HG02885 (cell line): ENCODE results near the gene TMEM135.

Experiments
- ATAC-seq: cut with Tn5 transposase; IDR thresholded peaks from one replicate; pipeline ENCODE4 v1.9.1; 2021; ENCODE audit warnings: mild to moderate bottlenecking; ENCODE audit not compliant: unreplicated experiment, poor library complexity

TMEM135 gene

DNA sequence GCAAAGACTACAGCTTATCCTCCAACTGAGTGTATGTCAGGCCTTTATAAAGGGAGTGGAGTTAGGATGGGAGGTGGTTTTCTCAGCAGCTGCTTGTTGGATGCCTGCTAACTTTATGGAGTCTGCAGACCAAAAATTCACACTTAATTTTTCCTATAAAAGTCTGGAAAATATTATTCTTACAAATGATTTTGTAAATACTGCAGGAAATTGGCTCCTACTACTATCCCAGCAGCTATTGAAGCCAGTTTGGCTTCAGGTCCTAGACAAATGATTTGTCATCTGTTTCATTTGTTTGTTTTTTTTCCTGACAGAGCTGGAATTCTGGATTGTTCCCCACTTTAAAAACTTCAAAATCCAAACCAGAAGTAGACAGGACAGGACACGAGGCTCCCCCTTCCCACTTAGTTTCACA, 292.5 kb downstream of the TMEM135 start:
- no peak for ATAC-seq

DNA sequence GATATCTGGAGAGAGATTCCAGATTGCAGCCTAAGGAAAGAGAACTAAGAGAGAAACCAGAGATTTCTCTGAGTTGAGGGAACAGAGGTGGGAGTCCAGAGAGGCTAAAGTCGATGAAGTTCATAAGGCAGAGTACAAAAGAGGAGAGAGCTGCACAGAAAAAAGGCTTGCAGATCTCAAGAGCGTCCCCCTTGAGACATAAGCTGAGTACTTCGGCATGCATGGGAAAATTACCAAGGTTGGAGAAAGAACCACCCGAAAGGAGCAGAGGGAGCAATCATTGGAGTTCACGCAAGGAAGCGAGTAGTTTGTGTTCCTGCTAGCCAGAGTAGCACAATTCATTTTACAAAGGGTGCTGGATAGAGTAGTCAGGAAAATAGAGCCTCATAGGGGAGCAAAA, 293.5 kb downstream of the TMEM135 start:
- ATAC-seq: no peak

DNA sequence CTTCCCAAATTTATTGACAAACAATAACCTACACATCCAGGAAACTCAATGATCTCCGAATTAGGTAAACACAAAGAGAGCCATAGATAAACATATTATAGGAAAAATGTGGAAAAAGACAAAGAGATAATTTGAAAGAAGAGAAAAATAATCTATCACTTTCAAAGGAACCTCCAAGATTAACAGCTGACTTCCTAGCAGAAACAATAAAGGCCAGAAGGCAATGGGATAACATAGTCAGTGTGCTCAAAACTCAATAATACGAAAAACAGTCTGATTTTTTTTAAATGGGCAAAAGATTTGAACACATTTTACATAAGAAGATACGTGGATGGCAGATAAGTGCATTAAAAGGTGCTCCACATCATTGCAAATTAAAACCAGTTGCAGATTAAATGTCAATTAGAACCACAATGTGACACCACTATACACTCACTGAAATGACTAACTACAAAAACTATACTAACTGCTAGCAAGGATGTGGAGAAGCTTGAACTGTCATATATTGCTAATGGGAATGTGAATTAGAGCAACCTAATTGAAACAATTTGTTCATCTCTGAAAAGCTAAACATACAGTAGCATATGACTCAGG, 300.4 kb downstream of the TMEM135 start:
- no peak for ATAC-seq

DNA sequence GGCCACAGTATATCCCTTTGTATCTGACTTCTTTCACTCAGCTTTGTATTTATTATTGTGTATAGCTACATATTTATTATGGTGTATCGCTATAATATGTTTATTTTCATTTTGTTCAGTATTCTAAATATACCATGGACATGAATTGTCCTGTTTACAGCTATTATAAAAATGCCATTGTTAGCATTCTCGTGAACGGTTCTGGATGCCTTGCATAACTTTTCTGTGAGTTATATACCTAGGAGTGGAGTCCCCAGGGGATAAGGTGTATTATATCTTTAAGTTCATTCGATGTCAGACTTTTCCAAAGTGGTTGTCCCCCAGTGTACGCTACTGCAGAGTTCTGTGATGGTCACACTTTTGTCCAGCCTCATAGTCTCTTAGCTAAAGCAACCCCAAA, 301.7 kb downstream of the TMEM135 start:
- no peak for ATAC-seq

DNA sequence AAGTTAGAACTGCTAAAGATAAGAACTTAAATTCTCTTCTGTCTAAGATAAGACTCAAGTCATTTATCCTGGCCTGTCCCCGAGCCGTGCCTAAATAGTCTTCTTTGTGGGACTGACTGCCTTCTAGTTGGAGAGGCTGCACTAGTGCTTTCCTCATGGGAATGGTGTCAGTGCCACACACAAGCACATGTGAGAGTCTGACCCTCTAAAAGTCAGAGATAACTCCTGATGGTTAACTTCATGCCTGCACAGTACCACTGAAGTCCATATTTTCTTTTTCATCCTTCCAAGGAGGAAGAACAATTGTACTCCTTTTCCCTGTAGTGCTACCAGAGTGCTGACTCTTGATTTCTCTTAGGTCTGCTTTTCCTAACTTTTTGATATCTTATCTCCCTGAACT, 309.7 kb downstream of the TMEM135 start:
- no peak for ATAC-seq

DNA sequence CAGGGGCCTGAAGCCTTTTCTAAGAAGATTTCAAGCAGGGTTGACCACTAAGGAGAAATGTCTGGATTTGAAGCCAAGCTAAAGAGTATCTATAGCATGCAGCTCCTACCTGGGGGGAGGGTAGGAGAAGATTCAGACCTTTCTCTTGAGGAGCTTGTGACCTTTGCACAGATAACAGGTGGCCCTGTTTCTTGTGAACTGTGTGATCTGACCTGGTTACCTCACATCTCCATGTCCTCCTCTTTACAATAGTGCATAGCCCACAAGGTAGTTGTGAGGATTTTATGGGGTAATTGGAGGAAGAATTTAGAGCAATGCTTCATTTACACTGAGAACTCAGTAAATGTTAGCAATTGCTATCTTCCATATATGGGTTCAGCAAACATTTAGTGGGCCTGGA, 310.1 kb downstream of the TMEM135 start:
- ATAC-seq: no peak

DNA sequence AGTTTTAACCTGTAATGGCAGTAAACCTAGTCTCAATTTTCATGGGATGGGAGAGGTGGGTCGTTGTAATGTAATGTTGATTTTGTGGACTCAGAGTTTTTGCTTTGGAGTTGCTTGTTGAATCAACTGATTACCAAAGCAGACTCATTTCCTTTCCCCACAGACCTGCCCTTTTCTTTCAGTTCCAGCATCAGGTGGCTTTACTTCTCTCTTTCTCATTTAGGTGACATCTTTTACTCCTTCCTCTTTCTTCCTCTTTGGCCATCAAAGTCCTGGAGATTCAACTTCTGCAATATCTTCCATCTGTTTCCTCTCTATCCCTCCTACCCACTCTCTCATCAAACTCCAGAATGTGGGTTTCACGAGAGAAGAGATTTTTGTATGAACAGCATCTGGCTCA, 313.9 kb downstream of the TMEM135 start:
- no peak for ATAC-seq

DNA sequence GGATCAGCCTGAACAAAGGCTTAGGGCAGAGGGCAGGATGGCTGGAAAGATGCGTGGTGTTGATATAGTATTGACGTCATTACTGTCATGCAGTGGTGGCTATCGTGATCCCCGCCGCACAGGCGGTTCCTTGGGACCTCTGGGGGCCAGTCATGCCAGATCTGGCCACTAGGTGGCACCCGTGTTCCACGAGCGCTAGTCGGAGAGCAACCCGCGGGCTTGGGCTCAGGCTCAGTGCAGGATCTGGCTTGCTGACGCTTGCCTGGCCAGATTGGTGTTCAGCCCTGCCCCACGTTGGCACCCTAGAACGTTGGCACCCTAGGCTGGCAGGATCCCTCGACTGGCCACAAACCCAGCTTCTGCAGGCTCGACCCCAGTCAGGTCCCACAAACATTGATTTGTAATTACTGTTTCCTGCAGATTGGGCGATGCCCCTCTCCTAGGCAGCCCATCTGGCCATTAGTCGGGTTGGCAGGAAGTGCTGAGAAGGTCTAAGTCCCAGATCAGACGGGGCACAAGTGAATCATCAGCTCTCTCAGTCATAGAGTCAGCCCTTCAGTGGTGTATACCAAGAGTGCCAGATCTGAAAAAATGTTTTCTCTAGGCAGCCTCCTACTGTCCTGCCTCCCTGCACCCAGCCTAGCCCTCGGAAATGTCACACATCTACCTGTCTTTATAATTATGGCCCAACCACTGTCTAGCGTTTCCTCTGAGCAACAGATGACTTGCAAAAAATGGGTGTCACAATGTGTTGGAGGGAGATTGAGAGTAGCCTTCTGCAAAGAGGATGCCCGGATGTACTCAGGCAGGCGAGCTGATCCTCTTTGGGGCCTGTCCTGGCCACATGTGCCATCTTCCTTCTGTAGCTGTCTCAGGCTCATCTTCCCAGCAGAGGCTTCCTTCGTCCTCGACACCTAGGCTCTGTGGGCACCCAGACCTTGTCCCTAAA, 315.3 kb downstream of the TMEM135 start:
- peak; percentile 96 for ATAC-seq

DNA sequence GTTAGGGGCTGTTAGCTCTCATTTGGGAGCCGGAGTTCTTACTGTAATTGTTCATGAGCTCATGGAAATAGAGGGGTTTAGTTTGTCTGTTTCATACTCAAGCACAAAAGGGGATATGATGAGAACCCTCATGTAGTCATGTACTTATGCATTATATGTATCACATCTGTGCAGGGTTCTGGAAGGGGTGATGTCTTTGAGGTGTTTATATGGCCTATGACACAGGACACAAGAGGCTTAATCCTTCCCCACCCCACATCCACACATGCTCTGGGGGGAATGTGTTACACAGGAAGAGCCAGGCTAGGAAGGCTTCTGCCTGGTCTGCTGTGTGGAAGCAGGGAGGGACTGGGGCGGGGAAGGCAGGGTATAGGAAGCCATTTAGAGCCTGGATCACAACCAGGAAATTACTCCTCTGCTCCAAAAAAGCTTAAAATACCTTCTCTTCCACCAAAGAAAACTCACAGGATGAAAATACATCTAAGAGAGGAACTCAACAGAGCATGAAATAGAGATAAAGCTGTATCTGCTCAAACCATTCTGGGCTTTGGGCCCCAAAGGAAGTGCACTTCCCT, 316.1 kb downstream of the TMEM135 start:
- no peak for ATAC-seq

DNA sequence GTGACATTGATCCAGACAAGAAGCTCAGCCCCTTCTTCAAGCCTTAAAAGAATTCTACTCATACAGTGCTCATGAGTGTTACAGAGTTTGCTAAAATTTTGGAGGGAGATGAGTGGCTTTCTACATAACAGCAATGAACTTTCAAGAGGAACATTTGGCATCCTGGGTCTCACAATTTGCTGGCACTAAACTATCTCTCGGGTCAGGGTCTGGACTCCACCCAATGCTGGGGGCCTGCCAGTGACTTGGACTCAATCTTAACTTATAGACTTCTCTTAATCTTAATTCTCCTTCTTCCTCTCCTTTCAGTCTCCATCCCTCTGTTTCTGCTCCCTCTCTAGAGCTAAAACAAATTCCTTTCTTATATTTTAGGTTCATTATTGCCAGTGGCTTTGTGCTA, 317.9 kb downstream of the TMEM135 start:
- no peak for ATAC-seq

DNA sequence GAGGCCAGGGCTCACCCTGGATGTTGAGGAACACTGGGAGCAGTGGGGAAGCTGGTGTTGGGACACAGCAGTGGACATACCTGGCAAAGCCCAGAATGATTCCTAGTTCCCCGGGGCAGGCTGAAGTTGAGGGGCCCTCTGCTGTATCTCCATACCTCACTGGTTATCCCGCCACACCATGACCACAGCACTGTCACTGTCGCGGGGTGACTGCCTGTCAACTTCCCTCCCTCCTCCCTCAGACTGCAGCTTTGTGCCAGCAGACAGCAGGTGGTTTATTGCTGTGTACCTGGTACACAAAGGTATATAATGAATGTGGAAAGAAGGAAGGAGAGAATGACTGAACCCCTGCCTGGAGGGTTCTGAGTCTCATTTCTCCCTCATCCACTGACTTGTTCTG, 318.7 kb downstream of the TMEM135 start:
- no peak for ATAC-seq

DNA sequence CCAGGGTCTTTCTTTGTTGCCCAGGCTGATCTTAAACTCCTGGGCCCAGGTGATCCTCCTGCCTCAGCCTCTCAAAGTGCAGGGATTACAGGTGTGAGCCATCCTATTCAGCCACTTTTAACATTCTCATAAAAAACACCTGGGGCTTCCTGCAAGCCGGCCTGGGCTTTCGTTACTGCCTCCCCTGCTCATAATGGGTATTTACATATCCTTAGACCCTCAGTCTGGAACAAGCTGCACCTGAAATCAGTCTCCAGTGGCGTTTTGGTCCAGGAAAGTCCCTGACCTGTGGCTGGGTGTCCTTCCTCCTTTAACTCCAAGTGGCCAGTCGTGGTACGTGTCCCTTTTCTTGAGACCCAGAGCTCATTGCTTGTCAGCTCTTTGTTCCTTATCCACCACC, 320.7 kb downstream of the TMEM135 start:
- no peak for ATAC-seq

DNA sequence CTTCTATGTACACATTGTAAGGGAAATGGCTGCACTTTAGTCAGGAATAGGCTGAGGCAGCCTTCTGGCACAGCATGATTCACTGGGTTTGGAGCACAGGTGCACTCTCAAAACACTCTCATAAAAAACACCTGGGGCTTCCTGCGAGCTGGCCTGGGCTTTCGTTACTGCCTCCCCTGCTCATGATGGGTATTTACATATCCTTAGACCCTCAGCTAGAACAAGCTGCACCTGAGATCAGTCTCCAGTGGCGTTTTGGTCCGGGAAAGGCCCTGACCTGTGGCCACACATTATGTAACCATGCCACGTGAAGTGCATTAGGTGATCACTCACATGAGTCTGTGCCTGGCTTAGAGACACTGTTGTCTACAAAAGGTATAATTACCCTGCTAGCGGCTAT, 321.7 kb downstream of the TMEM135 start:
- ATAC-seq: no peak

DNA sequence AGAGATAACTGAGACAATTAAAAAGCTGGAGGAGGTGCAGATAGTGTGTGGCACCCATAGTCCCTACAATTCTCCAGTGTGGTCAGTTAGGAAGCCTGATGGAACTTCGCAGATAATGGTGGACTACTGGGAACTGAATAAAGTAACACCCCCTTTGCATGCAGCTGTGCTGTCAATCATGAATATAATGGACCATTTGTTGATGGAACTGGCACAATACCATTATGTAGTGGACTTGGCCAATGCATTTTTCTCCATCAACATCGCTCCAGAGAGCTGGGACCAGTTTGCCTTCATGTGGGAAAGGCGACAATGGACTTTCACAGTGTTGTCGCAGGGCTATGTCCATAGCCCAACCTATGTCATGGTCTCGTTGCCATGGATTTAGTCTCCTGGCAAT, 324.2 kb downstream of the TMEM135 start:
- ATAC-seq: no peak

DNA sequence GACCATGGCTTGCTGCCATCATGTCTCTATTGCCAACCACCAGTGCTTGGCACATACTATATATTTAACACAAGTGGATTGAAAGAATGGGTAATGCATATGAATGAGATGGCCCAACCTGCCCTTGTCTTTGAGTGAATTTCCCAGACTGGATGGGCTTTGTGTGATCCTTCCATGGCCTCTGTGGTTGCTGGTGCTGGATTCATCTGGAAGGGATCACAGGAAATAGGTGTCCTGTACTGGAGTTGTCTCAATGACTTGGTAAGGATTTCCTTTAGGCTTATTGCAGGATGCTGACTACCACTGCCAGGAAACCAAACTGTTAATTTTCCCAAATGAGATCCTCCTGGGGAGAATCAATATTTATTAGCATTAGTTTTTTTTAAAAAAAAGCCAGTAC, 328.6 kb downstream of the TMEM135 start:
- no peak for ATAC-seq

DNA sequence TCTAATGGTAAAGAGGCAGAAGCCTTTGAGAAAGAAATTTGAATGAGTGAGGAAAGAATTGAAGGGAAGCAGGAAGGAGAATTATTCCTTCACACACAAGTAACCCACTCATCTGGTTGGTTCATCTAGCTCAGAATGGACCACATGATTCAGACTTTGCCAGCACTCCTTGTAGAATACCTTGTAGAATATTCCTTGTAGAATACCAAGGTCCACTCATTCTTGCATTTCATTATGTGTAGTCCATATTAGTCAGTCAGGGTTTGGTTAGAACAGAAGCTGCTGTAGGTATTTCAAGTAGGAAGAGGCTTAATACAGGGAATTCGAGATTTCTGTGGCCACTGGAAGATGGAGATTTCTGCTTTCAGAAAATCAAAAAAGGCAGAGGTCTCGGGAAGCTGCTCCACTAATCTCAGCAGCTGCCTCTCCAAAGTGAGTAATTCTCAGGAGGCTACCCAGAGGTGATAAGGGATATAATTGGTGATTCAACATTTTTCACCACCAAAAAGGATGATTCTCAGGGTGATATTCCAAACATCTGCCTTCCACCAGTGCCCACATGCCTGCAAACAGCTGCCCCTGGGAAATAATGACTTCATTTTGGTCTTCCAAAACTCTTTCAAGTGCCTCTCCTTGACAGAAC, 329.1 kb downstream of the TMEM135 start:
- no peak for ATAC-seq

DNA sequence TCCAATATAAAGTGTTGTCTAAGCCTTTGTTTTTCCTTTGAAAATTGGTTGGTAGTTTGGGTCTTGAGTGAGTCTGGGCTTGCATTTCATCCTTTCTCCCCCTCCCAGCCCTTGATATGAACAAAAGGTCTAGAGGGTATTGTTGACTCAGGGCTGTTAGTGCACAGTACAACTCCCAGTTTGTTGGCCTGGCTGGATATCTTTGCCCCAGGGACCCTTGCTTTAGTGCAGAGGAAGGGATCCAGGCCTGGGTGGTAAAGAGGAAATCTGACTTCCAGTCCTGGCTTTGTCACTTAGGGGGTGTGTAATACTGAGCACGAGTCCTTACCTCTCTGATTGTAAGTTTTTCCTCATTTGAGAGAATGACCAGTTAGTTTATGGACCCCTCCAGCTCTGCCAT, 330.4 kb downstream of the TMEM135 start:
- no peak for ATAC-seq

DNA sequence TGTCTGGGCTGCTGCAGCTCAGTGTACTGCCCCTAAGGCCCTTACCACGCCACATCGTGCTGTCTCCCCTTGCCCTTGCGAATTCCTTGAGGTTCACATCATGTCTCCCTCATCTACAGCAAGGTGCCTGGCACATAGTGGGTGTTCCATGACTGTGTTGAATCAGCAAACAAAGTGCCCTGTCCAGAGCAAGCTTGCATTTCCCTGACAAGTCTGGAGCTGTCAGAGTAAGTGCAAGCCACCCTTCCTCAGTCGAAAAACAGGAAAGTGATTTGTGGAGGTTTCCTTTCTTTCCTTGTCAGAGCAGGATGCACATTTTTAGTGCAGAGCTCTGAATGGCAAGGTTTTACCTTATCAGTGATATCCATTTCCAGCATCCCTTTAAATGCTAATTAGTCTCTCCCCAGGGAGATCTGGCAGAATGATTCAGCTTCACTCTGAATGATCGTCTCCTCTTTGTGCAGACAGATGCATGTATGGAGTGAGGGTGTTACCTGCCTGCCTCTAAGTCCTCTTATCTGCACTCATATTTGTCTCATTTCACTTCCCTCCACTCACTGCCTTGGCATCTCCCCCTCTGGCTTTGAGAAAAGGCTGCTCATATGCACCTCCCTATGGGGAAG, 331.2 kb downstream of the TMEM135 start:
- ATAC-seq: no peak

DNA sequence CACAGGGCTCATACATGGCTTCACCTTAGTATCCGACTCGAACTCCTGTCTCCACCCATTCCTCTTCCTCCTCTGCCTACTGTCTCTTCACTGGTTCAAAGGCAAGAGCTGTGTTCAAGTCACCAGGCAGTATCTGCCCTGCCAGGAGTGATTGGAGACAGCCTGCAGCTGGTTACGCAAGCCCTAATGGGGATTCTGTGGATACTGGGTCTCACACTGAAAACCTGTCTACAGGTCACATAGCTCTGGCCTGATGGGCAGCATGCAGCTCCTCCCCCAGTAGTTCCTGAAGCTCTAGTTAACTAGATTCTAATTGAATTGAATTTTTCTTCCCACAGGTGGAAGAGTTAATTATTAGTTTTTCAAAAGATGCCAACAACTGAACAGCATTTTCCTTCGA, 332.2 kb downstream of the TMEM135 start:
- ATAC-seq: no peak

DNA sequence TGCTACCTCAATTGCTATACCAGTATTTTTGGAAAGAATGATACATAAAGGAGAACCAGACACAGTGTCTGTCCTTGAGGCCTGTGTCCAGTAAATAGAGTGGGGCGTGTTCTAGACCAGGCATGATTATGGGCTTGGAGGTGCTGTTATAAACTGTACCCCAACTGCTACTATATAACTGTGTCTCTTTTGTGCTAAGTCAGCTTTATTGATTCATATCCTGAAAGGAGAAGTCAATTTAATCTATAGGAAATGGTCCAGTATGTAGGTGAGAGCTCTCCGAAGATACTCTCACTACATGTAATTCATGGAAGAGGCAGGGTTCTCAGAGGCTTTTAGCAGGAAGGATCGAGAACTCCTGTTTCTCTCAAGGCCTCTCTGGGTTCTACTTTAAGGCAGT, 334.3 kb downstream of the TMEM135 start:
- no peak for ATAC-seq
